GM18861 (cell line): ENCODE results near the gene GLIS1.

Source experiments
- ATAC-seq: cut with Tn5 transposase; IDR thresholded peaks from one replicate; pipeline ENCODE4 v1.9.1; 2021; ENCODE audit not compliant: unreplicated experiment

The GLIS1 gene

DNA sequence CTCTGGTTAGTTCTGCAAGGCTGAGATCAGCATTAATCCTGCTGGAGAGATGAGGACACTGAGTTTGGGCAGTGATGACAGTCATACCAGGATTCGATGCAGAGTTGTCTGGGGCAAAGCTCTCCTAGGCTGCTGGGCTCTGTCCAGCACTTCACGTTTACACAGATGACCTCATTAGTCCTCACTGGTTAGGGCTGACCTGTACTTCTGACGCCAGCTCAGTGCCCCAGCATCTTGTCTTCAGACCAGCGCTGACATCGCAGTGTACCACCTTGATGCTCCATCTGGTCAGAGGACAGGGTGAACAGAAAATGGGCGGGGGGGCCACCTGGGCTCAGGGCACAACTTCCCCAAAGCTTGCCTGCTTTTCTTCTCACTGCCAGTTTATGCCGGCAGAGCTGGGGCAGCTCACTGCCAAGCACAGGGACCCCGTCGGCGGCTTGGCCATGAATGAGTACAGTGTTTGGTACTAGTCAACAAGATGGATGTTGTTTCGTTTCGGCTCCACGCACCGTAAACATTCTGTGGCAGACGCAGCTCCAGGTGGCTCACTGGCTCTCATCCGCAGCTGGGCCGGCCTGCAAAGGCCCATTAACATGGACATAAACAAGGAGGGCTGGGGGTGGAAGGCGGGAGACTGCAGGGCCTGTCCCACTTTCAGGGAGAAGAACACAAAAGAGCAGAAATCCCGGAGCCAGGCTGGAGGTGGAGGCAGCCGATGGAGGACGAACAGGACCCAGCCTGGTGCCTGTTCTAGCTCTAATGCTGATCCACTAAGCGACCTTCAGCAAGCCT, 118.7 kb downstream of the GLIS1 start:
- ATAC-seq: no peak

DNA sequence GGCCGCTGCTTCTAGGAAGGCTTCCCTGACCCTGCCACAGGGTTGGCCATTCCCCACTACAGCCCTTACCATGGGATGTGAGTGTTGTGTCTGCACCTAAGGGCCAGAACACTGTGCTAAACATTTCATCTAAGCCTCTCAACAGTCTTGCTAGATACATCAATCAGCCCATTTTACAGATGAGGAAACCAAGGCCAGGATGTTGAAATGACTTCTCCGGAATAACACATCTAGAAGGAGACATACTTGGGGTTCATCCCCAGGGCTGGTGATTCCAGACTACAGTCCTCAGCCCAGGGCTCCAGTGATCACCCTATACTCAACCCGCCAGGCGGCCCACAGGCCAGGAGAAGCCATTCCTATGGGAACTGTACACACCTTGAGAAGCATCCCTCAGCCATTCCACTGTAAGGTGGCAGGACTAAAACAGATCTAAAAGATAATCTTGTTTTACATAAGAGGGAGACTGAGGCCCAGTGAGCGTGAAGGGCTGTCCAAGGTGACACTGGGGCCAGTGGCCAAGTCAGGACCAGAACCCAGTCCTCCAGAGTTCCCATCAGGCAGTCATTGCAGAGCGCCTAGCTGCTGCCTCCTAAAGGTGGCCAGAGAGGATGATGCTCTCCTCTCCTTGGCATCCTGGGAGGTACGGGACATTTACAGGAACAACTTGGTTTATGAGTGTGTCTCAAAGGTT, 119.5 kb downstream of the GLIS1 start:
- ATAC-seq: no peak

DNA sequence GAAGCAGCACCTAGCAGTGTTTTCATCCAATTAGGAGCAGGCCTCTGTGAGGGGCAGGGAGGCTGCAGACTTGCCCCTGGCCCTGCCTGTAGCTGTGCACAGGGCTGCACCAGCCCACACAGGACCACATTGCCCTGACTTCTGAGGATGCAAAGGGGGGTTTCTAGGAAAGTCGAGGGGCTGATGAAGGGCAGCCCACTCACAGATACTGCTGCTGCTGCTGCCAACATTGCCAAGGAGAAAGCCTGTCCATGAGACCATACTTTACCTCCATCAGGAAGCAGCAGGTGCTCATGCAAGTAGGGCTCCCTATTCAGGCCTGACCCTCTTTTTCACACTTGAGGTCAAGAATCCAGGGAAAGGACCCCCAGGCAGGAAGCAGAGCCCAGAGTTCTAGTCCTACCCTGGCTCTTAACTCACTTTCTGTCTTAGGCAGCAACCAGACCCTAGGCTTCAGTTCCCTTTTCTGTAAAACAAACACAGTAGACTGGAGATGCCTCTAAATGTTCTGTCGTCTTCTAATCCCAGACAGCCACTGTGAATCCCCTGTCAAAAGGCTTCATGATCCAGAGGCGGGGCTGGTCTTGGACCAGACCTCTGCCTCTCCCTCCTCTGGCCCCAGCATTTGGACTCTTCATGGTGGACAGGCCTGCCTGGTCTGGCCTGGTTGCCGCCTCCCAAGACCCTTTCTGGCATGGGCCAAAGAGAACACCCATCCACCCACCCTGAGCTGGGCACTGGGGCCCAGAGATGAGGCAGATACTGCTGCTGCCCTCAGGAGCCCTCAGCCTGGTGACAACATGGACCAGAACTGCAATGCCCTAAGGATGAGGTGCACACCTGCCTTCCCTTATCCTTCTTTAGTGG, 120.2 kb downstream of the GLIS1 start:
- ATAC-seq: no peak

DNA sequence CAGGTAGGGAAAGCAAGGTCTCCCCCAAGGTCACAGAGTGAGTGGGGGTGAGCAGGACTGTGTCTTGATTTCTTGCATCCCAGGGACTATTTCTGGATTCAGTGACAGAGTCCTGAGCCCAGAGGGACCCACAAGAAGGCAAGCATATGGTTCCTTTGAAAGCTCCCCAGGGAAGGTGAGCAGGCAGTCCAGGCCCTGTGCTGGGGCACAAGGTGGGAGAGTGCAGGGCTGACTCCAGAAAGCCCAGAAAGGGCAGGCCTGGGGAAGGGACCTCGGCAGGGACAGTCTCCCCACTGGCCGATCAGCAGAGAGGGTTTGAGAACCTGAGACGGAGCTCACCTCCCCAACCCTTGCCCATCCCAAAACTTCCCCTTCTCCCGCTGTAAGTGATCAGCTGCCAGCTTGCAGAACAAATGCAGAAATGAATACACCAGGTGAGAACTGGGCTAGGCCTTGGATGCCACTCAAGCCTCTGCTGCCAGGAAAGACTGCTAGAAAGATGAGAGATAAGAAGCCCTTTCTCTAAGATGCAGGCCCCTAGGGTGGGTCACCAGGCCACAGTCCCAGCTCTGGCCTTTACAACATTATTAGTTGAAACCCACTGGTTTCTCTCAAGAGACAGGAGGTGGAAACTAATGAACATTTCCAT, 121.0 kb downstream of the GLIS1 start:
- ATAC-seq: no peak

DNA sequence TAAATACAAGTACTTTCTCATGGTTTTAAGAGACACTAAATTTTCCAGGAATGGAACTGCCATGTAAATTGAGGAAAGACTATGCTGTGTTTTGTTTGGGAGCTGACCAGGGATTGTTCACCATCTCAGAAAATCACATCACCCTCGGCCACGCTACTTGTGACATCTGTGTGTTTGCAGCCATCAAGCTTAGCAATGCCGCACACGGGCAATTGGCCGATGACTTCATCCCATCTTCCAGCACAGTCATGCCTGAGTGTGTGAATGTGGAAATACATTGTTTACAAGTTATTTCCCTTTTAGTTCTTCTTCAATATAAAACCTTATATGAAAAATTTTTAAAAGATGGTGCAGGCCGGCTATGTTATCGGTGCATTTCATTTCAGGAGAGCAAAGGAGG, 121.6 kb downstream of the GLIS1 start:
- ATAC-seq: no peak

DNA sequence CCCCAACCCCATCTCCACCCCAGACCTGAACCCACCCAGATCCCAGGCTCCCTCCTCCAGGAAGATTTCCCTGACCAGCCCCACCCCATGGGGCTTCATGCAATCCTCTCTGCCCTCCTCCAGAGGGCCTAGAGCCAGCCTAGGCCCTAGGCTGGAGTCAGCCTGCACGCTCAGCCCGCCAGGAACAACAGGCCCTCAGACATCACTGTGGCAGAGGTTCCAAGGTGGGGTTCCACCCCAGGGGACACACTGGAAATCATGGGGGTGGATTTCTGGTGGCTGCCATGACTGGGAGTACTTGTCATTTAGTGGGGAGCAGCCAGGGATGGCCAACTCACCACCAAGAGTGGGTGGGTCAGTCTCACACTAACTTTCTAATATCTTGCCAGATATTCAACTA, 122.0 kb downstream of the GLIS1 start:
- ATAC-seq: no peak

DNA sequence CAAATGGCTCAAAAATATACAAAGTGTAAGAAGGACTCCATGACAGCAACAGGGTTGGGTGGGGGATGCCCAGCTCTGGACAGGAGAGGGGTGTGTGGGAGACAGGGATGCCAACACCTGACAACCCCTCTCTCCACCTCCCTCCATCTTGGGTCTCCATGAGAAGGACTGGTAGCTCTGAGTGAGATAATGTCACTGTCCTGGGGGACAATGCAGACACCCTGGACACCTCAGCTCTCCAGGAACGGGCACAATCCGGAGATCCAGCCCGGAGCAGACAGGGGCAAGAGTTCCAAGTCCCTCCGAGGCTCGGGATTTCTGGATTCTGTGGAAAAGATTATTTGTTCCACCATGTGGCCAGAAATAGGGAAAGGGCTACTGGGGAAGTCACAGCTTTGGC, 122.5 kb downstream of the GLIS1 start:
- ATAC-seq: no peak

DNA sequence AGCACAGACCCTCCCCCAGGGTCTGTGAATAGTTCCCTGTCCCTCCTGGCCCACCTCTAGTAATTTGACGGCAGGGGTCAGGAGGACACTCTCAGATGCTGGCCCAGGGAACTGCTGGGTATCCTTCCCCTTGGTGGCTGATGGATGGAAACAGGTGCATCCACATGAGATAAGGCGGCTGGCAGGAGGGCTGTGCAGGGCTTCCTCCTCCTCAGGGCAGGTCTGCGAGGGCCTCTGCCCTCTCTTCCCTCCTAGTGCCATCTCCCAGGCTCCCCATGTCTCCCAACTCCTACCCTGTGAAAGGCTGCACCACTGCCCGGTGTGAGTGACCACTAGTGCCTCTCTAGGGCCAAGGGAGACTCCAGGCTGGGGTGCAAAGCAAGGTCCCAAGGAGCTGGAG, 123.9 kb downstream of the GLIS1 start:
- no peak for ATAC-seq

DNA sequence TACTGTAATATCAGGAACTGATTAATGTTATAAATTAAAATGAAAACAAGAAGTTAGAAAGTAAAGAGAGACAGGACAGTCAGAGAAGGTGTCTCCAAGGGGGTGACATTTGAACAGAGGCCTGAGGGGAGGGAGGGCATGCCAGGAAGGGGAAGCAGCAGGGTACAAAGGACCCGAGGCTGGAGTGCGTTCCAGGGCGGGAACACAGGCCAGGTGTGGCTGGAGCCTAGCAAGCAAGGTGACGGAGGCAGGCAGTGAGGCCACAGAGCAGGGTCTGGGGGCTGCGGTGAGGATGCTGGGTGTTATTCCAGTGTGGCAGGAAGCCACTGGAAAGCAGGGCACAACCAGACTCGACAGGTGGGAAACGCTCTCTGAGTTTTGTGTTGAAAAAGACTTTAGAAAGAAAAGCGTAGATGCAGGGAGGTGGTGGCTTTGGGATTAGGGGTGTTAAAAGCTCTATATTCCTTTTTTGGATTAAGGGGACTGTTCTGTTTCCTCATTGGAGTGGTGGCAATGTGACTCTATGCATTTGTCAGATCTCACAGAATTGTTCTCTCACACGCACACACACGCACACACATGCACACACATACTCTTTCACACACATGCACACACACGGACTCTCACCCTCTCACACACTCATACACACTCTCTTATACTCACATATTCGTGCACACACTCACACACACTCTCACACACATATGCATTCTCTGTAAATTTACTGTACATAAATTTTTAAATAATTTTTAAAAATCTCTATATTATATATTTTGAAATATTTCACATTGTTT, 124.5 kb downstream of the GLIS1 start:
- ATAC-seq: no peak

DNA sequence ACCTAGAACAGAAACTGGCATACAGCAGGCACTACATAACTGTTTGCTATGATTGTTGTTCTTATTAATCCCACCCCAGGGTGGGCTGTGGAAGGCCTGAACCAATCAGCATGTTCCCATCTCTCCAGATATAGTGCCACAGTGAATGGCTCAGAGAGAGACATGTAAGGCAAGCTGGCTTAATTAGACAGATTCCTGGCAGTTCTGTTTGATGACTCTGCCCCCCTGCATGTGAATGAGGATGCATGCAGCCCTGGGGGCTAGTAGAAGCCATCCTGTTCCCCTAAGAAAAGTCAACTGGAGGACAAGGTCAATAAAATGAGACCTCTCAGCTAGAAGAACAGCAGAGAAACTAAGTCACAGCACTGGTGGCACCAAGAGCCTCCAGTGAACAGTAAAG, 130.3 kb downstream of the GLIS1 start:
- ATAC-seq: no peak

DNA sequence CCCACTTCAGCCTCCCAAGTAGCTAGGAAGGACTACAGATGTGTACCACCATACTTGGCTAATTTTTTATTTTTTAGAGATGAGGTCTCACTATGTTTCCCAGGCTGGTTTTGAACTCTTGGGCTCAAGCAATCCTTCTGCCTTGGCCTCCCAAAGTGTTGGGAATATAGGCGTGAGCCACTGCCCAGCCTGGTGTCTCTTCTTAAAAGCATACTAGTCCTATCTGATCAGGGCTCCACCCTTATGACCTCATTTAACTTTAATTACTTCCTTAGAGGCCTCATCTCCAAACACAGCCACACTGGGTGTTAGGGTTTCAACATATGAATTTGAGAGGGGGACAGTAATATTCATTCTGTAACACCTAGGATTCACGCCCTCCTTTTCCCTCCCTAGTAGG, 130.9 kb downstream of the GLIS1 start:
- ATAC-seq: no peak

DNA sequence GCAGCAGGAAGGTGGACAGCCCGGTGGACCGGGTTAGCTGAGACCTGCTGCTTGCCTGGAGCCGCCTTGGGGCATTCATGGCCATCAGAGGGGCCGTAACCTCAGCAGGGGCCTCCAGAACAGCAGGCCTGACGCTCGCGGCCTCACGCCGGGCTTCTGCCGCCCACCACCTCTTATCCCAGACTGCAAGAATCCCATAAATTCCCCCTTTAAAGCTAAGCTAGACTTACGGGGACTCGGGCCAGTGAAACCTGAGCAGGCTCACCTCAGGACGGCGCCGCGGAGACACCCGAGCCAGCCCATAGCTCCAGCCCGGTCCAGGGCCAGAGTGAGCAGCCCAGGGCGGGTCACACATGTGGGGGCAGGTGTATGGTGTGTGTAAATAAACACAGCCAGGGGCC, 132.3 kb downstream of the GLIS1 start:
- no peak for ATAC-seq

DNA sequence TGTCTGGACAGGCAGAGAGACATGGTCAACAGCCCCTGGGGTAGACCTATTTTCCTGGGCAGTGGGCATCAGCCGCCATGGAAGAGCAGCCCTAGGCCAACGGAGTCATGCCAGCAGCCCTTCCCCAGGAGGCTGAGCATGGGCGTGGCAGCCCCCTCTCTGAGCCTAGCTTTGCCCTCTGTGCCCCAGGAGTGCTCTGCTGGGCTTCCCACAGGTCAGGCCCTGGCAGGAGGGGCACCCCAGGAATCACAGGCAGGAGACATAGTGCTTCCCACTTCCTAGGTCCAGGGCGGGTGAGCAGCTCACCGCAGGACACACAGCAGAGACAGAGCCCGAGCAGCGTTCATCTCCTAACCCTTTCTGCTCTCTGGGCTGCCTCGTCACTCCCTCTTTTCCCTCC, 132.8 kb downstream of the GLIS1 start:
- ATAC-seq: no peak

DNA sequence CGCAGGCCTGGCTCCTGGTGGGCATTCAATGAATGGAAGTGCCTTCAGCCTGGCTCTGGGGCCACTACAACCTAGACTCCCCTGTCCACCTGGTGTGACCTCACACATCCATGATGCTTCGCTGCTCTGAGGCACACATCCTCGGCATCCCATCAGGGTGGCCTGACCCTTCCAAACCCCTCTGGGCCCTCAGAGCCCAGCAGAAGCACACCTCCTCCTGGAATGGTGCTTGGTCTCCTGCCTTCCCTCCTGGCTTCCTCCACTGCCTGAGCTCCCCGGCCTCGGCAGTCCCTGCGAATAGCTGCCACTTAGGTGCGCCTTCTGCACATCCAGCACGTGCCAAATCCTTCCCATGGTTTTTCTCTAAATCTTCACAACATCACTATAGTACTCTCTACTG, 133.8 kb downstream of the GLIS1 start:
- no peak for ATAC-seq

DNA sequence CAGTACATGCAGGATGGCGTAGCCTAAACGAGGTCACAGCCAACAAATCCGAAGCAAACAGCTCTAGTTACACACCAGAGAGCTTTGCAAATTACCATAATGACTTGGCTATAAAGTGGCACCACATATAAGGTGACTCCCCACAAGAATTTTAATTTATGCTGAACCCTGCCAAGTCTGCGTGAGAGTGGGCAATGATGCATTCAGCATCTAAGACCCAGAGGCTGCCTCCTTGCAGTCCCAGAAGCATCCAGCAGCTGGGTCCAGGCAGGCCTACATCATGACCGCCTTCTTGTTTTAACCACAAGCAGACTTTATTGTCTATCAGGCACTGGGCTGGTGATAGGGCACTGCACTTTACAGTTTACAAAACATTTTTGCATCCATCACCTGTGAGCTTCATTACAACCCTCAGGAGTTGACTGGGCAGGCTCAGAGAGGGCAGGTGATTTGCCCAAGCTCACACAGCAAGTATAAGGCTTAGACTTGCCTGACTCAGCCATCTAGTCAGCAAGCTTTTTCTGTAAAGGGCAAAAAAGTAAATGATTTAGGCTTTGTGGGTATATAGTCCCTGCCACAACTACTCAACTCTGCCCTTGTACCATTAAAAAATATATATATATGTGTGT, 134.6 kb downstream of the GLIS1 start:
- no peak for ATAC-seq

DNA sequence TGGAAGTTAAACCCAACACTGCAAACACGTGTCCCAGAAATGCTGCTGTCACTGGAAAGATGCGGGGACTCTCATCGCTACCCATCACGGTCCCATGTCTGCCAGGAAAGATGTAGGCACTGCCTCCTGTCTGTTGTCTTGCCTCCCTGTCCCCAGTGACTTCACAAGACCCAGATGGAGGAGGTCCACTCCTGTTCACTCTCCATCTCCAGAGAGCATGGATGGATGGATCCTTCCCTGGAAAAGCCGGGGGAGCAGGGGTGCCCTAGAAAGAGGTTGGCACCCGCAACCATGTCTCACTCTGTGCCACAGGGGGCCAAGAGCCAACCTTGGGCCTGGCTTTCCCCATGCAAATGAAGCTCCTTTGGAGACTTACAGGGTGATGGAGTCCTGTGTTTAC, 135.5 kb downstream of the GLIS1 start:
- no peak for ATAC-seq

DNA sequence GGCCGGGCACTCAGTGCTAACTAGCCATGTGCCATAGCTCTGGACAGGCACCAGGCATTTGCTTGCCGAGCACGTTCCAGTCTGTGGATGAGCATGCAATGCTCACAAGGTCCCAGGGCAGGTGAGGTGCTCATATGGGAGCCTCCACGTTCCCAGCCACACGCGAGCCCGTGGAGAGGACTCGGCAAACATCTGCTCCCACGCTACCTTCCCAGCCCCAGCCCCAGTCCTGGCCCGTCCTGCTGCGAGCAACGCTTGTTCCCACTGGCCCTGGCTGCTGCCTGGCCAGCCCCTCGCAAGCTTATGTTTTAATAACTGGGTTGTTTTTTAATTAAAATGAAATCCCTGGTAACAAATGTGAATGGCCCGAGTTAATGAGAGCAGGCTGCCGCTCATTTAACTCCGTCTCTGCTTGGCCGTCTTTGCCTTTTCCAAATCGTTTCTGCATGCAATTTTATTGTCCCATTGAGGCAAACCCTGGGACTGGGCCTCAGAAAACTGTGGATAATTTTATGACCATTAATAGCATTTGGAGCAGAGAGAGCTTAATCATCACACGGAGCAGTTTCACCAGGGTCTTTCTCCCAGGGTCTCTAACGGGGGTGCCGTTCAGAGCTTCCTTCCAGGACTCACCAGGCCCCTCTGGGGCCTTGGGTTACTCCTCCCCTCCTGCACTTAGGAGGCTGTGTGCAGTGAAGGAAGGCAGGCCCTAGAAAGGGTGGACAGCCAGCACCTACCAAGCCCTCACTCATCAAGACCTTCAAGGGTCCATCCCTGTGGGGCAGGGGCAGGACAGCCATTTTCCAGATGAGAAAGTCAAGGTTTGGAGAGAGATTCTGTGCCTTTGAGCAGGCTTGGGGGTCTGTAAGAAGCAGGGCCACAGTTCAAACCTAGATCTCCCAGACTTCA, 136.8 kb downstream of the GLIS1 start:
- no peak for ATAC-seq

DNA sequence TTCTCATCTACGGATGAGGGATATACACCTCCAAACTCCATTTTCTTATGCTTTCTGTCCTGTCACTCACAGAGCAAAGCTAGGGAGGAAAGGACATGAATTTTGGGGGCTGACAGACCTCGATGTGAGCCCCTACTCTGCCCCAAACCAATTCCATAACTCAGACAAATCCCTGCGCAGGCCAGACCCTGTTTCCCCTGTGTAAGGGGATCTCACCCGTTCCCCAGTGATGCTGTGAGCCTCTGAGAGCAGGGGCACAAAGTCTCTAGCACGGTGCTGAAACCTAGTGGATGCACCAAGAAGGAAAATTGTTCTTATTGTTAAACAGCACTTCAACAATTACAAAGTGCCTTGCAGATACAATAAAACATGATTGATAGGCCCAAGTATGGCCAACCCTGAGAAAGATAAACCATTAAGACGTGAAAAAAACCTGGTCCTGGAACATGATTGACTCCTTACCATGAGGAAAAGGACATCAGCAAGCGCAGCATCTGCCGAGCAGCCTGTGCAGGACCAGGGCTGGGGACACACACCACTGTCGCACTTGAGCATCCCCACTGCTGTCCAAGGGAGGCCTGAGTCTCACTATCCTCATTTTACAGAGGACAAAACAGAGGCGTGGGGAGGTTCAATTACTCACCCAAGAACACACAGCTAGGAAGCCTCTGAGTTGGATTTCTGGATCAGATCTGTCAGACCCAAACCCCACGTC, 137.8 kb downstream of the GLIS1 start:
- no peak for ATAC-seq
